Measurements from ENCODE around the gene AOC2. TPM values are rescaled to one million over a fixed set of nuclear protein-coding genes. Genes with fewer than 3 reads are reported as not detected.

The AOC2 gene
- total RNA-seq, 4 donors from 2014 or later = 0.70 to 2.3 (median 1.6) TPM; not detected in 1

DNA sequence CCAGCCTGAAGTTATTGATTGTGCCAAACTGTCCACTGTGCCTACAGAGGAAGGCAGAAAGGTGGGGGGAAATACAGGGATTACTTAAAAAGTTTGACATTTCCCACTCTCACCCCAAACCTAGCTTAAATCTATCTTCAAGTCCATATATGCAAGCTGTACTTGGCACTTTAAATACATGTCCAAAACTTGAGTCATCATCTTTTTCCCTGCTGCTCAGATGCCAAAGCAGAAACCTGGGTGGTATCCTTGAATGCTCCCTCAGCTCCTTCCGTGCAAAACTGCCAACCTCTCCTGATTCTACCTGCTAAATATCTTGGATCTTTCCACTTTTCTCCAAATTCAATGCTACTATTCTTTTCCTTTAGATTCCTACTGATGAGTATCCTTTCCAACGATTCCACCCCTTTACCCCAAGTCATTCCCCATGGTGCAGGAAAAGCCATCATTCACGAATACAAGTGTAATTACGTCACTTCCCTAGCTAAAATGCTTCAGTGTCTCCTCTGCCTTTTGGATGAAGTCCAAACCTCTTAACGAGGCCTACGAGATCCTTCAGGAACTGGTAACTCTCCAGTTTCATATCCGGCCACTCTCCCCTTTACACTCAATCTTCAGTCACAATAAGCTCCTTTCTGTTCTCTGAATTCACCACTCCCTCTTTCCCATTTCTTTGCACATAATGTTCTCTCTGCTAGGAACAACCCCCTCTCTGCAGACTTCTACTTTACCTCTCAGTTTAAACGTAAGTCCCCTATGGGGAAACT, 29.6 kb upstream of the AOC2 start:
- Histone ChIP-seq H3K4me1 (no peaks in the 10 kb centered on the region), H3K27me3 (no peaks in the 10 kb centered on the region), H3K4me3 (no peak overlapping the region), H3K27ac (peak overlapping the region in 2 of 4 donors; percentile 25 to 45), H3K36me3 (peaks cover 0 to 96% (median 0%) of the 10 kb centered on the region in 3 donors), H3K9me3 (no peaks in the 10 kb centered on the region)
- TF ChIP-seq POLR2A (IDR thresholded peaks at IDR 0.05) (no peak), CTCF (IDR thresholded peaks at IDR 0.05) (no peak)
- DNase-seq = no peak

DNA sequence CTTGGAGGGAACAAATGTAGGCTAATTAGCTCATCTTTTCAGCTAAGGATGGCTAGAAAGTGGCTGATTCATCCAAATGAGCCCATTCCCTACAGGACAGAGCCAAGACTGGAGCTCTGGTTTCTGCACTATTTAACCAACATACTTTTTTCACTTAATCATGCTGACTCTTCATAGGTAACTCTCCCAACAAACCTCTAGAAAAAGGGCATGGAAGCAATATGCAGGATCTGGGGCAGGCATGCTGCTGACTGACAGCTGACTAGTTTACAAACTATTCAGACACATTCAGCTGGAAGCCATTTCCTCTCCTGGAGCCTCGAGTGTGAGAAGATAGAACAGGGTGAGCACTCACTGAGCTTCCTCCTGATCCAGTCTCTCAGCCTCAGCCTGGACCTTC, 26.5 kb upstream of the AOC2 start:
- DNase-seq = no peak
- Histone ChIP-seq H3K36me3 (peaks cover 0 to 95% (median 0%) of the 10 kb centered on the region in 3 donors), H3K4me3 (no peak overlapping the region), H3K27ac (no peak overlapping the region), H3K9me3 (no peaks in the 10 kb centered on the region), H3K27me3 (no peaks in the 10 kb centered on the region), H3K4me1 (peaks cover 0 to 10% (median 2%) of the 10 kb centered on the region in 4 donors)
- no peak for TF ChIP-seq POLR2A (IDR thresholded peaks at IDR 0.05)
- TF ChIP-seq CTCF (IDR thresholded peaks at IDR 0.05) = no peak

- DNase-seq = no peak
- Histone ChIP-seq H3K36me3 (peaks cover 0 to 90% (median 0%) of the 10 kb centered on the region in 3 donors), H3K4me1 (peaks cover 0 to 15% (median 5%) of the 10 kb centered on the region in 4 donors), H3K4me3 (no peak overlapping the region), H3K9me3 (no peaks in the 10 kb centered on the region), H3K27me3 (no peaks in the 10 kb centered on the region), H3K27ac (no peak overlapping the region)
- TF ChIP-seq CTCF (IDR thresholded peaks at IDR 0.05) (no peak), POLR2A (IDR thresholded peaks at IDR 0.05) (no peak)
These were observed 26.0 kb upstream of the AOC2 start for GRCh38 chr17:42818379-42818778.

GRCh38 chr17:42819939-42820535, 24.3 kb upstream of the AOC2 start:
- TF ChIP-seq POLR2A (IDR thresholded peaks at IDR 0.05) (no peak), CTCF (IDR thresholded peaks at IDR 0.05) (peak; percentile 4 to 64 (median 52))
- H3K4me1 ChIP-seq = peaks cover 0 to 17% (median 9%) of the 10 kb centered on the region in 4 donors
- peaks cover 0 to 73% (median 0%) of the 10 kb centered on the region in 3 donors for H3K36me3 ChIP-seq
- H3K27me3 ChIP-seq = no peaks in the 10 kb centered on the region
- H3K27ac ChIP-seq = no peak overlapping the region
- no peaks in the 10 kb centered on the region for H3K9me3 ChIP-seq
- DNase-seq = peak; percentile 46 to 80 (median 72)
- H3K4me3 ChIP-seq = no peak overlapping the region

- Histone ChIP-seq H3K9me3 (no peaks in the 10 kb centered on the region), H3K36me3 (peaks cover 0 to 62% (median 0%) of the 10 kb centered on the region in 3 donors), H3K4me3 (no peak overlapping the region), H3K27ac (no peak overlapping the region), H3K27me3 (no peaks in the 10 kb centered on the region), H3K4me1 (peaks cover 0 to 17% (median 9%) of the 10 kb centered on the region in 4 donors)
- TF ChIP-seq CTCF (IDR thresholded peaks at IDR 0.05) = no peak
- TF ChIP-seq POLR2A (IDR thresholded peaks at IDR 0.05) = no peak
- DNase-seq = no peak
These were observed 23.2 kb upstream of the AOC2 start for GRCh38 chr17:42821176-42821575.
